Measurements from ENCODE around the gene MACF1. TPM values are rescaled to one million over a fixed set of nuclear protein-coding genes. Genes with fewer than 3 reads are reported as not detected.

Gene MACF1
- total RNA-seq, 4 donors from 2014 or later: 82.1 to 247 (median 154) TPM

DNA sequence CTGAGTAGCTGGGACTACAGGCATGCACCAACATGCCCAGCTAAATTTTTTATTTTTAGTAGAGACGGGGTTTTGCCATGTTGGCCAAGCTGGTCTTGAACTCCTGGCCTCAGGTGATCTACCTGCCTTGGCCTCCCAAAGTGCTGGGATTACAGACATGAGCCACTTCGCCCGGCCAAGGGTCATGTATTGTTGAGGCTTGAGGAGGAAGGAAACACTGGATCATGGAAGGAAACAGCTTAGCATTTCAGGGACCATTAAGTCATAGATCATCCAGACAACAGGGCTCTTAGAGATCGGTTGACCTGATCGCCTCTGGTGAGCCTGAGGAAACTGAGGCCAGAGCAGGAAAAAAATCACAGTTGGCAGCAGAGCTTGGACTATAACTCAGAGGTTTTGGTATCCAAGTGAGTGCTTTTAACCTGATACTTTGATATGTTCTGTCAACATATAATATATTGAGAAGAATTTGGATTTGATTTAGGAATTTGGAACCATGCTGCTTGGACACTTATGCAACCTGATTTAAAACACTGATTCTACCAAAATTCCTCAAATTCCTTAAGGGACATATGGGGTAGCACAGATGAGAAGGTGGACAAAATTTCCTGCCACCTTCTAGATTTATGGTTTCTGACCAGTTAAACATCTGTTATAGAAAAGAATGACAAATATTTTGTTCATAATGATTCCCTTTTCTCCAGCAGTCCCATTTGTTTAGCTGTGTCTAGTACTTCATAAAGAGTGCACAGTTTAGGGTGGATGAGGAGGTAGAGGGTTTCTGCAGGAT lies 273.8 kb downstream of the MACF1 start:
- H3K27me3 ChIP-seq: no peaks in the 10 kb centered on the region
- no peak for TF ChIP-seq POLR2A (IDR thresholded peaks at IDR 0.05)
- TF ChIP-seq, protein P1, sequence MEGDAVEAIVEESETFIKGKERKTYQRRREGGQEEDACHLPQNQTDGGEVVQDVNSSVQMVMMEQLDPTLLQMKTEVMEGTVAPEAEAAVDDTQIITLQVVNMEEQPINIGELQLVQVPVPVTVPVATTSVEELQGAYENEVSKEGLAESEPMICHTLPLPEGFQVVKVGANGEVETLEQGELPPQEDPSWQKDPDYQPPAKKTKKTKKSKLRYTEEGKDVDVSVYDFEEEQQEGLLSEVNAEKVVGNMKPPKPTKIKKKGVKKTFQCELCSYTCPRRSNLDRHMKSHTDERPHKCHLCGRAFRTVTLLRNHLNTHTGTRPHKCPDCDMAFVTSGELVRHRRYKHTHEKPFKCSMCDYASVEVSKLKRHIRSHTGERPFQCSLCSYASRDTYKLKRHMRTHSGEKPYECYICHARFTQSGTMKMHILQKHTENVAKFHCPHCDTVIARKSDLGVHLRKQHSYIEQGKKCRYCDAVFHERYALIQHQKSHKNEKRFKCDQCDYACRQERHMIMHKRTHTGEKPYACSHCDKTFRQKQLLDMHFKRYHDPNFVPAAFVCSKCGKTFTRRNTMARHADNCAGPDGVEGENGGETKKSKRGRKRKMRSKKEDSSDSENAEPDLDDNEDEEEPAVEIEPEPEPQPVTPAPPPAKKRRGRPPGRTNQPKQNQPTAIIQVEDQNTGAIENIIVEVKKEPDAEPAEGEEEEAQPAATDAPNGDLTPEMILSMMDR (IDR thresholded peaks at IDR 0.05): no peak
- peaks cover 10 to 98% (median 24%) of the 10 kb centered on the region in 3 donors for H3K36me3 ChIP-seq
- no peak for DNase-seq
- intact Hi-C loops (cut with DNase I): no loop called here
- no peak overlapping the region for H3K4me3 ChIP-seq
- no peaks in the 10 kb centered on the region for H3K9me3 ChIP-seq
- H3K27ac ChIP-seq: no peak overlapping the region
- 84 to 91% methylated on average over 4 to 5 of the region's 5 CpGs for WGBS, 2 donors
- no peaks in the 10 kb centered on the region for H3K4me1 ChIP-seq

DNA sequence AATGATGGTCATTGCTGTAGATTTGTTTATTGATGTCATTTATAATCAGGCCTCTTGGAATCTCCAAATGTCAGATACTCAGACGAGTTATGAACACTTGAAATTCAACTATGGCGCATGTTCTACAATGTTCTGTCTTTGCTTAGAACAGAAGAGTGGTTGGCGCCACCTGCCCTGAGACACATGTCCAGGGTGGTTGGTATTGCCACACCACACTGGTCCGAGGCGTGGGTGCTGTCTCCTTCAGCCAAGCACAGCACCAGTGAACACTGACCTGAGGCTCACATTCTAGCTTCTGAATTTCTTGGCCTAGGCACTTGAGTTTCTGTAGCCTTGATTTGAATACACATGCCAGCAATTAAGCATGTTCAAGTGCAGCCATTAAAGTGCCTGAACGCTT lies 276.8 kb downstream of the MACF1 start:
- Histone ChIP-seq H3K4me3 (no peak overlapping the region), H3K4me1 (no peaks in the 10 kb centered on the region), H3K27ac (no peak overlapping the region), H3K27me3 (no peaks in the 10 kb centered on the region), H3K9me3 (no peaks in the 10 kb centered on the region), H3K36me3 (peaks cover 16 to 96% (median 22%) of the 10 kb centered on the region in 3 donors)
- WGBS, 2 donors: 87 to 89% methylated on average over 5 to 6 of the region's 6 CpGs
- intact Hi-C loops (cut with DNase I): no loop called here
- no peak for DNase-seq
- TF ChIP-seq, protein P1 (IDR thresholded peaks at IDR 0.05): no peak
- TF ChIP-seq POLR2A (IDR thresholded peaks at IDR 0.05): no peak

DNA sequence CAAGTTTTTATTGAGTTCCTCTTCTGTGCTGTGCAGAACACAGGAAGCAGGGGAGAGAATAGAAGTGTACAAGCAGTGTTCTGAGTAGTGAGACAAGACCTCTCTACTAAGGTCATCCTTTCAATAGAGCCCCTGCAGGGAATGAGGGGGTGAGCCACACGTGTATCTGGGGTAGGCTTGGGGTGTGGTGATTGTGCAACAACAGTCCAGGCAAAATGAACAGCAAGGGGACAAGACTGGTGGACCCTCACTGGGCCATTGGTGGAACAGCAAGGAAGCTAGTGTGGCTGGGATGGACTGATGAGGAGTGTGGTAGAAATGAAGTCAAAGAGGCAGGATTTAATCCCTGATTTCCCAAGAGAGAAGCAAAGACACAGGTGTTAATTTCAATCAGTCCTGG lies 278.8 kb downstream of the MACF1 start:
- TF ChIP-seq, protein P1 (IDR thresholded peaks at IDR 0.05): no peak
- TF ChIP-seq POLR2A (IDR thresholded peaks at IDR 0.05): no peak
- H3K27ac ChIP-seq: no peak overlapping the region
- DNase-seq: no peak
- intact Hi-C loops (cut with DNase I): no loop called here
- H3K4me1 ChIP-seq: no peaks in the 10 kb centered on the region
- H3K36me3 ChIP-seq: peaks cover 16 to 96% (median 22%) of the 10 kb centered on the region in 3 donors
- H3K27me3 ChIP-seq: no peaks in the 10 kb centered on the region
- WGBS, 2 donors: 20 to 63% methylated on average over 1 of the region's 1 CpG
- H3K4me3 ChIP-seq: no peak overlapping the region
- H3K9me3 ChIP-seq: no peaks in the 10 kb centered on the region

DNA sequence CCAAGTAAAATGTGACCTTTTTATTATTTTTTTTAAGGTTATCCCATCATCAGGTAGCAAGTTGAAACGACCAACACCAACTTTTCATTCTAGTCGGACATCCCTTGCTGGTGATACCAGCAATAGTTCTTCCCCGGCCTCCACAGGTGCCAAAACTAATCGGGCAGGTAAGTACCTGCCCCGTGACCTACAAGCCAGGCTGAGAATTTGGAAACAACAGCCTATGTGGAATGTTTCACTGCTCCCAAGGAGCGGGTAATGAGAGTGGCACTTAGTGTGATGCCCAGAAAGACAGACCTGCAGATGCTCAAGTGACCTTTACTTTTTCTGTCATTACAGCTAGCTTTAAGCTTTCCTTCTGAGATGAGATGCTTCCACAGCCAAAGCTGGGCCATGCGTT lies 280.1 kb downstream of the MACF1 start:
- peaks cover 16 to 84% (median 20%) of the 10 kb centered on the region in 3 donors for H3K36me3 ChIP-seq
- peak overlapping the region in 1 of 4 donors; percentile 44 for H3K27ac ChIP-seq
- no peak for DNase-seq
- intact Hi-C loops (cut with DNase I): no loop called here
- TF ChIP-seq, protein P1 (IDR thresholded peaks at IDR 0.05): no peak
- TF ChIP-seq POLR2A (IDR thresholded peaks at IDR 0.05): no peak
- 56 to 63% methylated on average over 7 of the region's 7 CpGs for WGBS, 2 donors
- no peak overlapping the region for H3K4me3 ChIP-seq
- peaks cover 0 to 2% (median 0%) of the 10 kb centered on the region in 4 donors for H3K27me3 ChIP-seq
- H3K9me3 ChIP-seq: no peaks in the 10 kb centered on the region
- H3K4me1 ChIP-seq: peaks cover 0 to 6% (median 0%) of the 10 kb centered on the region in 3 donors

DNA sequence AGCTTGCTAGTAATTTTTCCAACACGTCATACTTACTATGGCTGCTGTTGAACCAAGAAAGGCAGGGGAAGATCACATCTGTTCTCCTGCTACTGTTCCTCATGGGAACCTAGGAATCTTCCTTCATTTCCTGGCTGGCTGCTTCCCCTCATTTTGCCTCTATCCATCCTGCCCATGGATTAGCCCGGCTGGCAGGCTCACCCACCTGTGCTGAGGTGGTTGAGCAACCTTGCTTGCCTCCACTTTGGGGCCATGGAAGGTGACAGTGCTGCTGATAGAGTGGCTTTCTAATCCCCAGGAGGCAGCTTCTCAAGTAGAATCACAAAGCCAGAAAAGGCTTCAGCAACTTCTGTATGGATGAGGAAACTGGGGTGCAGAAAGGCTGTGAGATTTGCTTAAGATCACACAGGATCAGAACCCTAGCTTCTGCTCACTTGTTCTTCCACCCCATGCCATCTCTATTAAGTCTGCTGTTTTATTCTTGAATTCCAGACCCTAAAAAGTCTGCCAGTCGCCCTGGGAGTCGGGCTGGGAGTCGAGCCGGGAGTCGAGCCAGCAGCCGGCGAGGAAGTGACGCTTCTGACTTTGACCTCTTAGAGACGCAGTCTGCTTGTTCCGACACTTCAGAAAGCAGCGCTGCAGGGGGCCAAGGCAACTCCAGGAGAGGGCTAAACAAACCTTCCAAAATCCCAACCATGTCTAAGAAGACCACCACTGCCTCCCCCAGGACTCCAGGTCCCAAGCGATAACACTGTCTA lies 280.7 kb downstream of the MACF1 start:
- H3K27ac ChIP-seq: peak overlapping the region in 2 of 4 donors; percentile 44 to 50
- 92 to 98% methylated on average over 5 to 10 of the region's 14 CpGs for WGBS, 2 donors

More for the DNA sequence above, 280.7 kb downstream of the MACF1 start:
- DNase-seq: no peak
- Histone ChIP-seq H3K36me3 (peaks cover 11 to 77% (median 13%) of the 10 kb centered on the region in 3 donors), H3K4me3 (no peak overlapping the region), H3K9me3 (no peaks in the 10 kb centered on the region), H3K27me3 (peaks cover 0 to 5% (median 0%) of the 10 kb centered on the region in 4 donors), H3K4me1 (peaks cover 0 to 6% (median 0%) of the 10 kb centered on the region in 3 donors)
- no peak for TF ChIP-seq POLR2A (IDR thresholded peaks at IDR 0.05)
- TF ChIP-seq, protein P1 (IDR thresholded peaks at IDR 0.05): no peak
- intact Hi-C loops (cut with DNase I): no loop called here
